EH (cell line): ENCODE measurements around the gene STOM.

Experiments used
- DNase-seq: peaks from one replicate; pipeline ENCODE4 v3.0.0-alpha.2; 2015; ENCODE audit warnings: low read depth

The STOM gene

DNA sequence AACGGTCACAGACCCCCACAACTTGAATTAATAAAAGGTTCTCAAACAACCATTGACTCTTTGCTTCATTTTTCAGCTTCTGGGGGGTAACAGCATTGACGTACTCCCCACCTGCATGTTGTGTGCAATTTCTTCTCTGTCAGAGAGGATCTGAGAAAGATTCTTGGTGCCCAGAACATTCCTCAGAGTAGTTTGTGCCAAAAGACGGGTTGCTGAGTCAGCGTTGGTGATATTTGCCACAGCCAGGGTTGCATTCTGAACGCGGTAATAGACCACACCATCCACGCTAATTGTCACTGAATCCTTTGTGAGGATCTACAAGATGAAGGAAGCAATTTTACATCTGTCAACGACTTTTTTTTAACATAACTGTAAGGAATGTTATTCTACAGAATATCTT, 21.0 kb downstream of the STOM start:
- DNase-seq, result no peak

- no peak for DNase-seq
Measured at GRCh38 chr9:121348221-121348620, 21.8 kb downstream of the STOM start.

GRCh38 chr9:121345070-121345469, 25.0 kb downstream of the STOM start:
- DNase-seq, result no peak

DNA sequence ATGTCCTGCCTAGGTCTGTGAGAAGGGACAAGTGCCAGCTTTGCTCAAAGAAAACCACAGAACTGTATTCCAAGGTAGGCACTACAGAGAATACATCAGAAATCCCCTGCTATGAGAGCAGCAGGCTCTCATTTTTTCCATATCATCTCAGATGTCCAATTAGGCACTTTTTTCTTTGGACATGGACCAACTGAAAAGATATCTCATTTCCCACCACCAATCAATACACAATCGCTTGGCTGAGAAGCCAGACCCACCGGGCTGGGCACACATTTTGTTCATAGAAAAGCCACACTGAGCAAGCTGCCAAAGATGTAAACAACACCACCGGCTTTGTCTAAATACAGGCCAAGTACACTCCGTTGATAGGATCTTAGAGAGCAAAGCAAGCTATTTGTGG, 25.9 kb downstream of the STOM start:
- no peak for DNase-seq

DNA sequence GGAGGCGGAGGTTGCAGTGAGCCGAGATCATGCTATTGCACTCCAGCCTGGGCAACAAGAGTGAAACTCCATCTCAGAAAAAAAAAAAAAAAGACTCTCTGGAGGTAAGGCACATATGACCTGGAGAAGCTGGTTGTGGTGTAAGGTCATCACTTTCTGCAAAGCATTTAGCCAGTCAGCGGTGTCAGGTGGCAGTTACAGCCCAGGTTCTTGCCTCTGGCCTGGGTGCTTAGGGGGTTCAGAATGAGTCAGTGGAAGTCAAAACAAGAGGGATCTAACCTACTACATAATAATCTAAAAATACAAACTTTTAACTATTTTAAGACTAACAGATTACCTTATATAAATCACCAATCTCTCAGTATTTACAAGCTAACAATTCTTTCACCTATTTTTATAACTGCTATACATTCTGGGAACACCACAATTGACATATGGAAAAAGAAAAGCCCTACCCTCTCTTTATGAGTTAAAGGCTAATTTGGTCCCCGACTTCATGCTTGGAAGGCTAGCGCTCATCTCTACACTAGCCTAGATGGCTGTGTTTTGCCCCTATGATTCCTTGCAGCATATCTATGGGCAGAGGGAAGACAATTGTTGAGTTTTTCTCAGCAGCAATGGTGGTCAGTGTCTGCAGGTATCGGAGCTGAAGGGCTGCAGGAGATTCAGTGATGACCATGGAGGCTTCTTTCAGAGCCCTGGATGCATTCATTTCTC, 29.2 kb downstream of the STOM start:
- DNase-seq, result no peak

DNA sequence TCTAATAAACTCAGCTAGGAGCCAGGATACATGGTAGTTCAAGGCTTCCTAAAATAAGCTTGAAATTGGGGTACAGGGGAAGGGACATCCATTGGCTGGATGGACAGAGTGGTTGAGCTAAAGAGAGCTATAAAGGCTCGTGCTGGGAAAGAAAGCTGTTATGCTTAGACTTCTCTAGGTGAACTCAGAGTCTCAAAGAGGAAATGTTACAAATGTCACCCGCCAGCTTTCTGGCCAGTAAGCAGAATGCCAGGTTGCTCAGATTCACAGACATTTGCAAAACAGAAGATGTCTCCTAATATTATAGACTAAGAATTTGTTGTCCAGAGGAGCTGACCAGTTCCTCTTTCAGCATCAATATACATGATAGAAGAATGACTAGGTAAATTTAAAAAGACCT, 30.6 kb downstream of the STOM start:
- DNase-seq, result no peak

DNA sequence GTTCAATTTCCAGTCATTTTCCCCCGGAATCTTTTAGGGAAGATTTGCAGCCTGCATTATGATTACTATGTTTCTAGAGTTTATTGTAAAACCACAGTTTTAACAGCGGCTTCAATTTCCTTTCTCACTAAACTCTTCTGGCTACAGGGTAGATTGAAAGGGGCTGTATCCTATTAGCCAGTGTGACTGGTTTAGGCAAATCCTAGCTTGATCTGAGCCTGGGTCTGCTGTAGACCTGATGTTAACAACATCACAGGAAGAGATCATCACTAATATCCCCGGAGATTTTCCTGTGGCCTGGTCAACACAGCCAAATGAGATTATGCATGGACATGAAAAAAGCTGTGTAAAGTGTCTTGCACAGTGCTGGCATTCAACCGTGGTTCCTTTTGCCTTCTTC, 33.4 kb downstream of the STOM start:
- DNase-seq, result no peak

DNA sequence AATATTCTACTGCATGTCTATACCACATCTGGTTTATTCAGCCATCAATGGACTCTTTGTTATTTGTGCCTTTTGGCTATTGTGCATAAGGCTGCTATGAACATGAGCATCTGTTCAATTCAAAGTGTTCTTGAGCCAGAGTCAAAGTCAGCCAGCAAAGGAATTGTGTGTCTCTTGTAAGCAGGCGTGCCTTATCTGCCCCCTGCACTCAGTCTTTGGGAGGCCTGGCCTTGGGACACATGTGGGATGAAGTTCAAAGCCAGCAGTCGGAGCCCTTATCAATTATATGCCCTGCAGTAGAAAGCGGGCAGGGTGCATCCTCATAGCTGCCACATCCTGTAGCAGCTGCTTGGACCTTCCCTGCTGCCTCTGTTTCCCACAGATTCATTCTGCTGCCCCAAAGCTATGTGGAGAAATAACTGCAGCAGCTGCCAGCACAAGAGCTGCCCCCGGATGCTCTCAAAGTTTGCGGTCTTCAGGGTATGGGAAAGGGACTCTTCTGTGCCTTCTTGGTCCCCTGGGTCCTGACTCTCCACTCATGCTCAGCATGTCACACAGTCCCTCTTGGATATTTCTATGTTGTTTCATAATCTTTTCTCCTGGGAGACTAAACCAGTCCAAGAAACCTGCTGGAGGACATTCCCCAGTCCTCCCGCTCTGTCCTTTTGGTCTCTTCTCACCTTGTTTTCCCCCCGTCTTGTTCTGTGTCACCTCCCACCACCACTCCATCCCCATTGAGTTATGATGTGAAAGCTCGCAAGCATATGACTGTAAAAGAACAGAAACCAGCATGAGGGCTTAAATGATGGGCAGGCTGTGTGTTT, 35.9 kb downstream of the STOM start:
- DNase-seq, result peak; percentile 21

GRCh38 chr9:121331992-121332685, 37.9 kb downstream of the STOM start:
- peak; percentile 81 for DNase-seq

DNA sequence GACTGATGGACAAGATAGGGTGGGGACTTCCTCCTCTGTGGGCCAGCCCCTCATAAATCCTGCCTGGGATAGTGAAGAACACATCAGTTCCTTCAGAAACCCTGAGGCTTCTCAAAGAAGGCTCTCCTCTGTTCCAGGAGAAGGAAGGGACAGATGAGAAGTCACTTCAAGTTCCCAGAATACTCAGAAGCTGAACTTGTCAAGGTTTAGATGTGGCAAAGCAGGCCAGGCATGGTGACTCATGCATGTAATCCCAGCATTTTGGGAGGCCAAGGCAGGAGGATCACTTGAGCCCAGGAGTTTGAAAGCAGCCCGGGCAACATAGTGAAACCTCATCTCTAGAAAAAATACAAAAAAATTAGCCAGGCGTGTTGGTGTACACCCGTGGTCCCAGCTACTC, 38.5 kb downstream of the STOM start:
- peak; percentile 40 for DNase-seq

- no peak for DNase-seq
Measured at GRCh38 chr9:121328876-121329681, 41.0 kb downstream of the STOM start.

GRCh38 chr9:121328476-121328875, 41.6 kb downstream of the STOM start:
- DNase-seq, result no peak

DNA sequence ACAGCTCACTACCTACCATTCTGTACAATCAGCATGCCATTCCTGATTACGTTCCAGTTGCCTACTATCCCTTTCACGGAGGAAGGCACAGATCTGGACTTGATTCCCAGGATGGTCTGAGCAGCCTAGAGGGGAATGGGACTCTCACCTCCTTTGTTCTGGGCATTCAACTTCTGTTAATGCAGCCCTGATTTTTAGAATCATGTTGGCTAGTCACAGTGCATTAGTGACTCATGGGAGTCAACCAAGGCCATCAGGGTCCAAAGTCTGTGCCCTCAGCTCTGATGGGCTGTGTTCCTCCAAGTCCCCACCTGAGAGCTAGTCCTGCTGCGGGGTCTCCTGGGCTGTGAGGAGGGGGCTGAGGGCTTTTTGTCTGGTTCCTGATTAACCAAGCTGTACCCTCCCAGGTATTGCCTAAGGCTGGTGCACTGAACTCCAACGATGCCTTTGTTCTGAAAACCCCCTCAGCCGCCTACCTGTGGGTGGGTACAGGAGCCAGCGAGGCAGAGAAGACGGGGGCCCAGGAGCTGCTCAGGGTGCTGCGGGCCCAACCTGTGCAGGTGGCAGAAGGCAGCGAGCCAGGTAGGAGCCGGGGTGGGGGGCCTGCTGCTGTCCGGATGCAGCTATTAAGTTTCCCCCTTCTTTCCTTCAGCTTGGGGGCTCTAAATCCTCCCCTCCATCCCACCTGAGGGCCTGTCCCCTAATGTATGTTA, 43.0 kb downstream of the STOM start:
- no peak for DNase-seq

- DNase-seq, result peak; percentile 93
Measured at GRCh38 chr9:121326130-121326838, 43.8 kb downstream of the STOM start.

- no peak for DNase-seq
Measured at GRCh38 chr9:121325387-121325786, 44.7 kb downstream of the STOM start.

- DNase-seq, result no peak
Measured at GRCh38 chr9:121324755-121325154, 45.3 kb downstream of the STOM start.

DNA sequence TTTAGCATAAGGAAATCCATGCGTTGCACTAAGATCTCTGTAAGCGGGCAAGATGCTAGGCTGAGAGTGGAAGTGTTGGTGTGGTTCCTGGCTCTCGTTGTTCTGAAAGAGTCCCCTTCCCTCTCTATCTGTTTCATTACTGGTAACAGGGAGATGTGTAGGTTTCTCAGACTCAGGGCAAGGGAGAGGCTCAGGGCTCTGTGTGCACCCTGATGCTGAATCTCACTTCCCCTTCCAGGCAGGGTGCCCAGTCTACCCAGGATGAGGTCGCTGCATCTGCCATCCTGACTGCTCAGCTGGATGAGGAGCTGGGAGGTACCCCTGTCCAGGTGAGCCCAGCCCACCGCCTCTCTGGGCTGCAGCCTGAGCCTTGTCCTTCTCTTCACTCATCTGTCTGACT, 45.7 kb downstream of the STOM start:
- DNase-seq, result no peak

DNA sequence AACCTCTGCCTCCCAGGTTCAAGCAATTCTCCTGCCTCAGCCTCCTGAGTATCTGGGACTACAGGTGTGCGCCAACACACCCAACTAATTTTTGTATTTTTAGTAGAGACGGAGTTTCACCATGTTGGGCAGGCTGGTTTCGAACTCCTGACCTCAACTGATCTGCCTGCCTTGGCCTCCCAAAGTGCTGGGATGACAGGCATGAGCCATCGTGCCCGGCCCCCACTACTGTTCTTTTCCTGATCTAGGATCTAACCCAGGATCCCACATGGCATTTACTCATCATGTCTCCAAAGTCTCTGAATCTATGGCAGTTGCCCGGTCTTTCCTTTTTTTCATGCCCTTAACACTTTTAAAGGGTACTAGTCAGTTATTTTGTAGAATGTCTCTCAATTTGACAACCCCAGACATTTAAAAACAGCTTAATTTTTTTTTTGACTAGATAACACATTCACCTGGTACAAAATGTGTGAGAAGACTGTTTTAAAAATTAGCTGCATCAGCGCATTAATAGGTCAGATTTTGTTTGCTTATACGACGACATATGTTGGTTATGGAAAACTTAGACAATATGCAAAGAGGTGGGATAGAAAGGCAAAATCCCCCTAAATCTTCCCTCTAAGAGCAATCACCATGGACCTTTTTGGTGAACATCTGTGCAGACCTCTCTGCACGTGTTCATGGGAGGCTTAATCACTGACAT, 46.5 kb downstream of the STOM start:
- DNase-seq, result no peak

DNA sequence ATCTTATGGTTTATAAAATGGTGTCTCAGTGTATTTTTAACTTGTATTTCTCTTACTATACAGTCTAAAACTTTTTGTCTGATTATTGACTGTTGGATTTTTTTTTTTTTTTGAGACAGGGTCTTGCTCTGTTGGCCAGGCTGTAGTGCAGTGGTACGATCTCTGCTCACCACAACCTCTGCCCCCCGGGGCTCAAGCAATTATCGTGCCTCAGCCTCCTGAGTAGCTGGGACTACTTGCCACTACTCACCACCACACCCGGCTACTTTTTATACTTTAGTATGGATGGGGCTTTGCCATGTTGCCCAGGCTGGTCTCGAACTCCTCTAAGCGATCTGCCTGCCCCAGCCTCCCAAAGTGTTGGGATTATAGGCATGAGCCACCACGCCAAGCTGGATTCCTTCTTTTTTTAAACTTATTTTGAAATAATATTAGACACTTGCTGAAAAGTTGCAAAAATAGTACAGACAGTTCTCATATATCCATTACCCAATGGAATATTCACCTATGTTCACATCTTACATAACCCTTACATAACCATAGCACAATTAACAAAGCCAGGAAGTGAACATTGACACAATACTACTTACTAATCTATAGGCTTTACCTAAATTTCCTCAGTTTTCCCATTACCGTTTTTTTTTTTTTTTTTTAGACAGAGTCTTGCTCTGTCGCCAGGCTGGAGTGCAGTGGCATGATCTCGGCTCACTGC, 47.2 kb downstream of the STOM start:
- DNase-seq, result no peak
